ENCODE measurements around the gene ERBB2. TPM values are rescaled to one million over a fixed set of nuclear protein-coding genes. Genes with fewer than 3 reads are reported as not detected.

Gene ERBB2
- total and polyA plus RNA-seq, 2 of the 13 experiments (the other 11 are each of a cell fraction or from before 2014, with no cell fraction given) = 57.7 to 64.1 TPM

- TF ChIP-seq, protein P1, sequence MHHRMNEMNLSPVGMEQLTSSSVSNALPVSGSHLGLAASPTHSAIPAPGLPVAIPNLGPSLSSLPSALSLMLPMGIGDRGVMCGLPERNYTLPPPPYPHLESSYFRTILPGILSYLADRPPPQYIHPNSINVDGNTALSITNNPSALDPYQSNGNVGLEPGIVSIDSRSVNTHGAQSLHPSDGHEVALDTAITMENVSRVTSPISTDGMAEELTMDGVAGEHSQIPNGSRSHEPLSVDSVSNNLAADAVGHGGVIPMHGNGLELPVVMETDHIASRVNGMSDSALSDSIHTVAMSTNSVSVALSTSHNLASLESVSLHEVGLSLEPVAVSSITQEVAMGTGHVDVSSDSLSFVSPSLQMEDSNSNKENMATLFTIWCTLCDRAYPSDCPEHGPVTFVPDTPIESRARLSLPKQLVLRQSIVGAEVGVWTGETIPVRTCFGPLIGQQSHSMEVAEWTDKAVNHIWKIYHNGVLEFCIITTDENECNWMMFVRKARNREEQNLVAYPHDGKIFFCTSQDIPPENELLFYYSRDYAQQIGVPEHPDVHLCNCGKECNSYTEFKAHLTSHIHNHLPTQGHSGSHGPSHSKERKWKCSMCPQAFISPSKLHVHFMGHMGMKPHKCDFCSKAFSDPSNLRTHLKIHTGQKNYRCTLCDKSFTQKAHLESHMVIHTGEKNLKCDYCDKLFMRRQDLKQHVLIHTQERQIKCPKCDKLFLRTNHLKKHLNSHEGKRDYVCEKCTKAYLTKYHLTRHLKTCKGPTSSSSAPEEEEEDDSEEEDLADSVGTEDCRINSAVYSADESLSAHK (CRISPR knock-in tag; IDR thresholded peaks at IDR 0.05; ENCODE audit: borderline replicate concordance) = no peak
- TF ChIP-seq HDAC6 (IDR thresholded peaks at IDR 0.05; ENCODE audit: low read depth, low read length) (no peak), ZNF558 (CRISPR knock-in tag; IDR thresholded peaks at IDR 0.05; ENCODE audit: borderline replicate concordance) (no peak), ZNF383 (CRISPR knock-in tag; IDR thresholded peaks at IDR 0.05; ENCODE audit: borderline replicate concordance) (no peak), KLF13 (CRISPR knock-in tag; IDR thresholded peaks at IDR 0.05) (no peak), CREBL2 (CRISPR knock-in tag; IDR thresholded peaks at IDR 0.05; ENCODE audit: borderline replicate concordance) (no peak), SNAI1 (CRISPR knock-in tag; IDR thresholded peaks at IDR 0.05; ENCODE audit: borderline replicate concordance) (no peak), KDM2A (CRISPR knock-in tag; IDR thresholded peaks at IDR 0.05; ENCODE audit: borderline replicate concordance, low read depth) (0 out of 2 replicates have a peak, but pooled peaks have one; percentile 61), POLR2A (IDR thresholded peaks at IDR 0.05; ENCODE audit: insufficient read depth in 1 of 2, low read depth in 2 of 2, low read length in 2 of 2) (peak; percentile 53 to 73), ZNF264 (CRISPR knock-in tag; IDR thresholded peaks at IDR 0.05) (no peak), ZNF234 (CRISPR knock-in tag; conservative IDR thresholded peaks at IDR 0.05) (no peak), ZSCAN20 (CRISPR knock-in tag; IDR thresholded peaks at IDR 0.05; ENCODE audit: borderline replicate concordance) (no peak), ZNF563 (CRISPR knock-in tag; IDR thresholded peaks at IDR 0.05) (0 out of 2 replicates have a peak, but pooled peaks have one; percentile 51), ZNF276 (CRISPR knock-in tag; IDR thresholded peaks at IDR 0.05; ENCODE audit: low read depth) (0 out of 2 replicates have a peak, but pooled peaks have one; percentile 27), MAFG (CRISPR knock-in tag; IDR thresholded peaks at IDR 0.05) (no peak), THYN1 (CRISPR knock-in tag; IDR thresholded peaks at IDR 0.05; ENCODE audit: borderline replicate concordance, low read depth) (no peak), CC2D1A (CRISPR knock-in tag; IDR thresholded peaks at IDR 0.05) (no peak), HOXA7 (CRISPR knock-in tag; IDR thresholded peaks at IDR 0.05) (no peak), SNRNP70 (IDR thresholded peaks at IDR 0.05; ENCODE audit: low read depth, low read length) (no peak), ETV5 (CRISPR knock-in tag; IDR thresholded peaks at IDR 0.05; ENCODE audit: borderline replicate concordance) (no peak; the same call in 1 of the 2 replicates)
- TF ChIP-seq, protein P2, sequence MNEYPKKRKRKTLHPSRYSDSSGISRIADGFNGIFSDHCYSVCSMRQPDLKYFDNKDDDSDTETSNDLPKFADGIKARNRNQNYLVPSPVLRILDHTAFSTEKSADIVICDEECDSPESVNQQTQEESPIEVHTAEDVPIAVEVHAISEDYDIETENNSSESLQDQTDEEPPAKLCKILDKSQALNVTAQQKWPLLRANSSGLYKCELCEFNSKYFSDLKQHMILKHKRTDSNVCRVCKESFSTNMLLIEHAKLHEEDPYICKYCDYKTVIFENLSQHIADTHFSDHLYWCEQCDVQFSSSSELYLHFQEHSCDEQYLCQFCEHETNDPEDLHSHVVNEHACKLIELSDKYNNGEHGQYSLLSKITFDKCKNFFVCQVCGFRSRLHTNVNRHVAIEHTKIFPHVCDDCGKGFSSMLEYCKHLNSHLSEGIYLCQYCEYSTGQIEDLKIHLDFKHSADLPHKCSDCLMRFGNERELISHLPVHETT (CRISPR knock-in tag; conservative IDR thresholded peaks at IDR 0.05) = no peak
- TF ChIP-seq, protein P3, sequence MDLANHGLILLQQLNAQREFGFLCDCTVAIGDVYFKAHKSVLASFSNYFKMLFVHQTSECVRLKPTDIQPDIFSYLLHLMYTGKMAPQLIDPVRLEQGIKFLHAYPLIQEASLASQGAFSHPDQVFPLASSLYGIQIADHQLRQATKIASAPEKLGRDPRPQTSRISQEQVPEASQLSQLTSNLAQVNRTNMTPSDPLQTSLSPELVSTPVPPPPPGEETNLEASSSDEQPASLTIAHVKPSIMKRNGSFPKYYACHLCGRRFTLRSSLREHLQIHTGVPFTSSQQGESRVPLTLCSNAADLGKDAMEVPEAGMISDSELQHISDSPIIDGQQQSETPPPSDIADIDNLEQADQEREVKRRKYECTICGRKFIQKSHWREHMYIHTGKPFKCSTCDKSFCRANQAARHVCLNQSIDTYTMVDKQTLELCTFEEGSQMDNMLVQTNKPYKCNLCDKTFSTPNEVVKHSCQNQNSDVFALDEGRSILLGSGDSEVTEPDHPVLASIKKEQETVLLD (CRISPR knock-in tag; IDR thresholded peaks at IDR 0.05; ENCODE audit: low read depth) = no peak; the same call in 1 of the 2 replicates
These were observed at the start of gene ERBB2 (continued) for GRCh38 chr17:39699818-39700147.
